Uterus (tissue), 2 donors: Measurements from ENCODE around the gene TCP11L1.

Experiments
- POLR2A ChIP-seq, 2 donors: fragments of 450-650 bp; IDR thresholded peaks; one replicate each; pipeline ENCODE4 v1.6.1; 2016; ENCODE audit warnings: antibody characterized with exemption in 2 of 2, mild to moderate bottlenecking in 1 of 2, moderate library complexity in 1 of 2
- TF ChIP-seq, protein P1 (sequence below), 4 experiments: fragments of 200-600 bp in 2 of 4; fragments of 450-650 bp in 2 of 4; sonication (generic) in 2 of 4; IDR thresholded peaks; one replicate each; pipeline ENCODE4 v1.5.1; 2016 to 2019; ENCODE audit warnings: antibody characterized with exemption in 4 of 4, mild to moderate bottlenecking in 2 of 4, moderate library complexity in 1 of 4

DNA sequence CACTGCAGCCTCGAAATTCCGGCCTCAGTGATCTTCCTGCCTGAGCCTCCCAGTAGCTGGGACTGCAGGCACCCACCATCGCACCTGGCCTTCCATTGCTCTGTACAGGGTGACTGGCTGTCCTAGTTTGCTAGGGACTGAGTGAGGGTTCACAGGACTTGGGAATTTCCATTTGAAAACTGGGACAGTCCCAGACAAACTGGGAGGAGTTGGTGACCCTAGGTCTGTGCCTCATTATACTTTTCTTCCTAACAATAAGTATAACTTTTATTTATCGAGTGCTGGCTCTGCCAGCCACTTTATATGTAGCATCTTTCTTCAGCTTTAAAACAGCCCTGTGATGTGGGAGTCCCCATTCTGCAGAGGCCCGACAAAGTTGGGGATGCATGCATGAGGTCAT lies 25.5 kb downstream of the TCP11L1 start:
- TF ChIP-seq, protein P1, sequence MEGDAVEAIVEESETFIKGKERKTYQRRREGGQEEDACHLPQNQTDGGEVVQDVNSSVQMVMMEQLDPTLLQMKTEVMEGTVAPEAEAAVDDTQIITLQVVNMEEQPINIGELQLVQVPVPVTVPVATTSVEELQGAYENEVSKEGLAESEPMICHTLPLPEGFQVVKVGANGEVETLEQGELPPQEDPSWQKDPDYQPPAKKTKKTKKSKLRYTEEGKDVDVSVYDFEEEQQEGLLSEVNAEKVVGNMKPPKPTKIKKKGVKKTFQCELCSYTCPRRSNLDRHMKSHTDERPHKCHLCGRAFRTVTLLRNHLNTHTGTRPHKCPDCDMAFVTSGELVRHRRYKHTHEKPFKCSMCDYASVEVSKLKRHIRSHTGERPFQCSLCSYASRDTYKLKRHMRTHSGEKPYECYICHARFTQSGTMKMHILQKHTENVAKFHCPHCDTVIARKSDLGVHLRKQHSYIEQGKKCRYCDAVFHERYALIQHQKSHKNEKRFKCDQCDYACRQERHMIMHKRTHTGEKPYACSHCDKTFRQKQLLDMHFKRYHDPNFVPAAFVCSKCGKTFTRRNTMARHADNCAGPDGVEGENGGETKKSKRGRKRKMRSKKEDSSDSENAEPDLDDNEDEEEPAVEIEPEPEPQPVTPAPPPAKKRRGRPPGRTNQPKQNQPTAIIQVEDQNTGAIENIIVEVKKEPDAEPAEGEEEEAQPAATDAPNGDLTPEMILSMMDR (IDR thresholded peaks at IDR 0.05), result no peak
- TF ChIP-seq POLR2A (IDR thresholded peaks at IDR 0.05), result no peak
